Tibial nerve (tissue), 3 donors: Measurements from ENCODE around the gene ZCCHC10.

Source experiments
- CTCF ChIP-seq, 5 experiments: fragments of 200-600 bp in 3 of 5; fragments of 450-650 bp in 2 of 5; sonication (generic) in 3 of 5; IDR thresholded peaks; one replicate each; pipeline ENCODE4 v1.5.1; 2016 to 2019; ENCODE audit warnings: antibody characterized with exemption in 5 of 5, mild to moderate bottlenecking in 3 of 5, moderate library complexity in 2 of 5
- POLR2A ChIP-seq, 2 donors: fragments of 450-650 bp; IDR thresholded peaks; one replicate each; pipeline ENCODE4 v1.6.1; 2017; ENCODE audit warnings: antibody characterized with exemption in 2 of 2, mild to moderate bottlenecking in 2 of 2, moderate library complexity in 2 of 2

DNA sequence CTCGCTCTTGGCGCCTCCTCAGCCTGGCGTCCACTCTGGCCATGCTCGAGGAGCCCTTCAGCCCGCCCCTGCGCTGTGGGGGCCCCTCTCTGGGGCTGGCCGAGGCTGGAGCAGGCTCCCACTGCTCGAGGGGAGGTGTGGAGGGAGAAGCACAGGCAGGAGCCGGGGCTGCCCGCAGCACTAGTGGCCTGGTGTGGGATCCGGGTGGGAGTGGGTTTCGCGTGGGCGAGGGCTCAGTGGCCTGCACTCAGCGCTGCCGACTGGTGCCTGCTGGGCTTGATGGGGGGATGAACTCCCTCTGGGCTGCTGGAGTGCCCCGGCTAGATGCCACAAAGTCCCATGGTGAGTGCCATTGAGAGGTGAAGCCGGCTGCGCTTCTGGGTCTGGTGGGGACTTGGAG lies 21.1 kb upstream of the ZCCHC10 start:
- TF ChIP-seq CTCF (IDR thresholded peaks at IDR 0.05) (no peak), POLR2A (IDR thresholded peaks at IDR 0.05) (no peak)
